SK-N-MC (cell line): ENCODE results near the gene PYROXD2.

ENCODE experiments used
- EZH2 ChIP-seq: fragments of 200-600 bp; sonication (generic); IDR thresholded peaks from one replicate; pipeline ENCODE4 v1.6.1; 2017; ENCODE audit warnings: antibody characterized with exemption
- POLR2AphosphoS5 ChIP-seq: IDR thresholded peaks from 2 replicates; pipeline ENCODE4 v1.6.1; 2012; ENCODE audit warnings: mild to moderate bottlenecking, low read depth, low read length, borderline replicate concordance

- TF ChIP-seq EZH2 (no peak), POLR2AphosphoS5 (no peak)
These were observed 76.7 kb downstream of the PYROXD2 start for GRCh38 chr10:98338318-98338717.
